Mesendoderm (in vitro differentiated cells): ENCODE results near the gene COL2A1. TPM values are rescaled to one million over a fixed set of nuclear protein-coding genes. Genes with fewer than 3 reads are reported as not detected.
A peak's percentile ranks its signal among the peaks of the same experiment; 100 is the strongest.

Experiments used
- DNase-seq: peaks from one replicate; pipeline ENCODE4 v3.0.0; 2013
- H2AK5ac ChIP-seq: 2 replicates; pipeline ENCODE4 v1.6.1; 2013; ENCODE audit warnings: low read length, inconsistent platforms
- H2BK120ac ChIP-seq: 2 replicates; pipeline ENCODE4 v1.6.1; 2013; ENCODE audit warnings: low read depth, mild to moderate bottlenecking, low read length, moderate library complexity, mixed read lengths
- H2BK15ac ChIP-seq: replicated peaks from 2 replicates; pipeline ENCODE4 v1.6.1; 2013; ENCODE audit warnings: low read depth, mild to moderate bottlenecking, moderate library complexity
- H2BK5ac ChIP-seq: 2 replicates; pipeline ENCODE4 v1.6.1; 2013; ENCODE audit warnings: low read length, inconsistent platforms
- H3K18ac ChIP-seq: 2 replicates; pipeline ENCODE4 v1.6.1; 2013; ENCODE audit warnings: mild to moderate bottlenecking, low read length, mixed read lengths
- H3K23ac ChIP-seq: one replicate; pipeline ENCODE4 v1.6.1; 2013; ENCODE audit warnings: low read length
- H3K27ac ChIP-seq: 2 replicates; pipeline ENCODE4 v1.5.1; 2013; ENCODE audit warnings: low read depth, mild to moderate bottlenecking, inconsistent platforms, low read length, moderate library complexity
- H3K27me3 ChIP-seq: 2 replicates; pipeline ENCODE4 v1.6.1; 2013; ENCODE audit warnings: low read length, control low read depth, mild to moderate bottlenecking, inconsistent platforms; ENCODE audit not compliant: insufficient read depth, poor library complexity
- H3K36me3 ChIP-seq: 2 replicates; pipeline ENCODE4 v1.6.1; 2013; ENCODE audit warnings: low read length, inconsistent platforms; ENCODE audit not compliant: control insufficient read depth, insufficient read depth
- H3K4ac ChIP-seq: one replicate; pipeline ENCODE4 v1.6.1; 2013; ENCODE audit warnings: low read depth, mild to moderate bottlenecking, low read length, moderate library complexity
- H3K4me1 ChIP-seq: 2 replicates; pipeline ENCODE4 v1.6.1; 2013; ENCODE audit warnings: low read depth, low read length, inconsistent platforms; ENCODE audit not compliant: control insufficient read depth
- H3K4me2 ChIP-seq: 2 replicates; pipeline ENCODE4 v1.6.1; 2013; ENCODE audit warnings: low read length
- H3K4me3 ChIP-seq: 2 replicates; pipeline ENCODE4 v1.5.1; 2013; ENCODE audit warnings: mild to moderate bottlenecking, low read length
- H3K56ac ChIP-seq: one replicate; pipeline ENCODE4 v1.6.1; 2013; ENCODE audit warnings: low read length
- H3K79me1 ChIP-seq: 2 replicates; pipeline ENCODE4 v1.6.1; 2013; ENCODE audit warnings: low read length, inconsistent platforms
- H3K79me2 ChIP-seq: 2 replicates; pipeline ENCODE4 v1.6.1; 2013; ENCODE audit warnings: mild to moderate bottlenecking, low read length; ENCODE audit not compliant: control insufficient read depth, insufficient read depth
- H3K9ac ChIP-seq: 2 replicates; pipeline ENCODE4 v1.6.1; 2013; ENCODE audit warnings: low read length, inconsistent platforms
- H4K5ac ChIP-seq: one replicate; pipeline ENCODE4 v1.6.1; 2013; ENCODE audit warnings: low read length
- H4K8ac ChIP-seq: one replicate; pipeline ENCODE4 v1.6.1; 2013; ENCODE audit warnings: low read depth, mild to moderate bottlenecking, control low read depth, low read length, moderate library complexity
- WGBS: extraction: QIAGEN DNeasy Blood & Tissue Kit; methylation state at CpG from one replicate; pipeline ENCODE4 v1.1.7; 2013; ENCODE audit warnings: low lambda C conversion rate, missing lambda C conversion rate; ENCODE audit not compliant: insufficient coverage; ENCODE audit errors: extremely low coverage; 5-methylcytosine and 5-hydroxymethylcytosine counted together
- polyA plus RNA-seq, 2 experiments: library from polyadenylated mRNA; stranded (reverse); fragments of 200-250 nt; gene quantifications; one replicate each; pipeline ENCODE4 v1.2.3, GENCODE V29; 2013

COL2A1 gene
- 3.0 TPM for polyA plus RNA-seq (2013, experiment 1 of 2)
- 2.4 TPM for polyA plus RNA-seq (2013, experiment 2 of 2)

GRCh38 chr12:48004053-48004941 lies at the start of gene COL2A1:
COL2A1 (minus strand) TSS chr12:48004476; CDS start chr12:48004321, 155 bp downstream.
- Histone ChIP-seq H3K4me2 (peak within 1 kb of the TSS; percentile 52), H3K27me3 (peaks cover 54% of the 10 kb centered on the region), H3K79me1 (no peaks in the 10 kb centered on the region), H3K27ac (no peak within 1 kb of the TSS), H4K8ac (no peak within 1 kb of the TSS), H3K18ac (no peak within 1 kb of the TSS), H3K4me3 (peak within 1 kb of the TSS; percentile 10), H3K9ac (peak within 1 kb of the TSS; percentile 47), H3K56ac (peak within 1 kb of the TSS; percentile 62), H3K79me2 (no peaks in the 10 kb centered on the region), H2BK5ac (no peak within 1 kb of the TSS), H2BK120ac (no peak within 1 kb of the TSS), H3K36me3 (no peaks in the 10 kb centered on the region), H3K4ac (no peak within 1 kb of the TSS), H3K23ac (peak within 1 kb of the TSS; percentile 24), H3K4me1 (peaks cover 4% of the 10 kb centered on the region), H2AK5ac (no peak within 1 kb of the TSS), H4K5ac (no peak within 1 kb of the TSS), H2BK15ac (no peak within 1 kb of the TSS)
- WGBS, result no CpG with 5 or more reads among the region's 83 CpGs
- DNase-seq, result peak; percentile 71

GRCh38 chr12:48053883-48054282 lies 49.6 kb upstream of the COL2A1 start:
- Histone ChIP-seq H3K4me3 (no peak overlapping the region), H3K79me1 (no peaks in the 10 kb centered on the region), H3K4ac (no peak overlapping the region), H3K79me2 (no peaks in the 10 kb centered on the region), H2BK120ac (no peak overlapping the region), H4K8ac (no peak overlapping the region), H2BK5ac (no peak overlapping the region), H2BK15ac (no peak overlapping the region), H3K36me3 (no peaks in the 10 kb centered on the region), H3K4me1 (no peaks in the 10 kb centered on the region), H4K5ac (no peak overlapping the region), H3K23ac (no peak overlapping the region), H3K56ac (no peak overlapping the region), H3K18ac (no peak overlapping the region), H2AK5ac (no peak overlapping the region), H3K27me3 (no peaks in the 10 kb centered on the region), H3K4me2 (no peak overlapping the region), H3K9ac (no peak overlapping the region), H3K27ac (no peak overlapping the region)
- no peak for DNase-seq
- no CpG with 5 or more reads among the region's 4 CpGs for WGBS

- no peaks in the 10 kb centered on the region for H3K79me1 ChIP-seq
Observed at GRCh38 chr12:48053122-48053521, 48.8 kb upstream of the COL2A1 start.

GRCh38 chr12:48051681-48052080 lies 47.4 kb upstream of the COL2A1 start:
- Histone ChIP-seq H3K27ac (no peak overlapping the region), H3K36me3 (no peaks in the 10 kb centered on the region), H4K5ac (no peak overlapping the region), H4K8ac (no peak overlapping the region), H3K27me3 (no peaks in the 10 kb centered on the region), H2AK5ac (no peak overlapping the region), H3K4ac (no peak overlapping the region), H3K23ac (no peak overlapping the region), H3K4me3 (no peak overlapping the region), H3K9ac (no peak overlapping the region), H2BK5ac (no peak overlapping the region), H3K79me1 (no peaks in the 10 kb centered on the region), H2BK120ac (no peak overlapping the region), H3K56ac (no peak overlapping the region), H3K4me2 (no peak overlapping the region), H3K4me1 (no peaks in the 10 kb centered on the region), H3K18ac (no peak overlapping the region), H2BK15ac (no peak overlapping the region), H3K79me2 (no peaks in the 10 kb centered on the region)
- DNase-seq, result no peak
- WGBS, result no CpG with 5 or more reads among the region's 2 CpGs

More at GRCh38 chr12:48053122-48053521, 48.8 kb upstream of the COL2A1 start:
- Histone ChIP-seq H3K4ac (no peak overlapping the region), H3K36me3 (no peaks in the 10 kb centered on the region), H3K9ac (no peak overlapping the region), H2AK5ac (no peak overlapping the region), H4K8ac (no peak overlapping the region), H3K4me2 (no peak overlapping the region), H2BK120ac (no peak overlapping the region), H3K56ac (no peak overlapping the region), H2BK5ac (no peak overlapping the region), H3K27ac (no peak overlapping the region), H3K18ac (no peak overlapping the region), H3K79me2 (no peaks in the 10 kb centered on the region), H4K5ac (no peak overlapping the region), H2BK15ac (no peak overlapping the region), H3K23ac (no peak overlapping the region), H3K4me3 (no peak overlapping the region), H3K27me3 (no peaks in the 10 kb centered on the region), H3K4me1 (no peaks in the 10 kb centered on the region)
- no peak for DNase-seq
- WGBS, result no CpG with 5 or more reads among the region's 3 CpGs

GRCh38 chr12:48050174-48050573 lies 45.9 kb upstream of the COL2A1 start:
- H3K36me3 ChIP-seq, result peaks cover 2% of the 10 kb centered on the region

More at GRCh38 chr12:48050174-48050573, 45.9 kb upstream of the COL2A1 start:
- Histone ChIP-seq H4K5ac (no peak overlapping the region), H3K9ac (no peak overlapping the region), H2BK120ac (no peak overlapping the region), H3K4me3 (no peak overlapping the region), H3K23ac (no peak overlapping the region), H3K18ac (no peak overlapping the region), H3K4me1 (no peaks in the 10 kb centered on the region), H3K27ac (no peak overlapping the region), H3K27me3 (no peaks in the 10 kb centered on the region), H3K79me1 (no peaks in the 10 kb centered on the region), H3K56ac (no peak overlapping the region), H3K4ac (no peak overlapping the region), H3K4me2 (no peak overlapping the region), H2BK15ac (no peak overlapping the region), H2AK5ac (no peak overlapping the region), H4K8ac (no peak overlapping the region), H3K79me2 (no peaks in the 10 kb centered on the region), H2BK5ac (no peak overlapping the region)
- DNase-seq, result no peak
- no CpG with 5 or more reads among the region's 6 CpGs for WGBS
